Measurements from ENCODE around the gene NASP. TPM values are rescaled to one million over a fixed set of nuclear protein-coding genes. Genes with fewer than 3 reads are reported as not detected.

Gene NASP
- total RNA-seq, 5 donors from 2014 or later (not counting 1 experiment from before 2014, with no cell fraction given), result 64.6 to 145 (median 74.7) TPM

DNA sequence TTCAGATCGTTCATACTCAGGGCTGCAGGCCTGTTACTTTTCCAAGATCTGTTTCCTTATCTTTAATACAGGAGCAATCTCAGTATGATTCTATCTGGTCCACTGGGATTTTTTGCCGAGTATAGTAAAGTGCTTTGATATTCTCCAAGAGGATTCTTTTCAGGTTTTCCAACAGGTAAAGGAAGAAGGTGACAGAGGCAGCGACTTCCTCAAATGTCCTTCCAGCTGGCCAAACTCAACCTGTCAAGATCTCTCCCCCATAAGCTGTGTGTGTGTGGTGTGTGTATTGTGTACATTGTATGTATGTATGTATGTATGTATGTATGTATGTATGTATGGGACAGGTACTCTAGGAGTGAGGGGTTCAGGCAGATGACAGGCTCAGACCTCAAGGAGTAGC is 32.2 kb upstream of the NASP start:
- WGBS (ENCODE audit: insufficient coverage), result no CpG with 5 or more reads among the region's 3 CpGs
- peak overlapping the region; percentile 71 to 90 for H3K4me3 ChIP-seq (ENCODE audit: control insufficient read depth in 1 of 2, extremely low read depth in 1 of 2, low read length in 1 of 2)
- no peaks in the 10 kb centered on the region for H3K9me3 ChIP-seq
- H3K36me3 ChIP-seq (ENCODE audit: control insufficient read depth in 2 of 2, extremely low read depth in 1 of 2, insufficient read depth in 1 of 2, low read length in 1 of 2), result peaks cover 0 to 5% of the 10 kb centered on the region in 2 donors
- POLR2A ChIA-PET, result interaction anchor here in 1 of 2 donors (0.8 to 1.0 kb wide), 2 partner anchors 30 to 33 kb away, joined by 3 to 4 read pairs; partner anchors contain the start of gene PRDX1
- Mint-ChIP-seq H3K36me3 (peaks cover 9% of the 10 kb centered on the region), H3K27ac (peak overlapping the region; percentile 92 to 96), H3K27me3 (no peaks in the 10 kb centered on the region), H3K4me1 (peaks cover 19 to 23% (median 22%) of the 10 kb centered on the region in 3 donors), H3K4me3 (peak overlapping the region; percentile 93 to 97 (median 94)), H3K9me3 (no peaks in the 10 kb centered on the region)
- H3K27ac ChIP-seq (ENCODE audit: low read length), result peak overlapping the region; percentile 76
- ATAC-seq (replicated peaks in 1 of 4) (no peak), DNase-seq (no peak)
- H3K4me1 ChIP-seq (ENCODE audit: control insufficient read depth in 1 of 2, extremely low read depth in 1 of 2, insufficient read depth in 2 of 2, low read length in 2 of 2), result peaks cover 9 to 25% of the 10 kb centered on the region in 2 experiments
- CTCF ChIA-PET, result interaction anchor here in 1 of 2 donors (0.7 to 1.4 kb wide), 7 partner anchors 14 to 39 kb away, joined by 3 to 11 read pairs (median 3); partner anchors contain the start of gene PRDX1
- H3K27me3 ChIP-seq (replicated peaks in 1 of 2; ENCODE audit: control insufficient read depth in 2 of 2, extremely low read depth in 1 of 2, insufficient read depth in 2 of 2, low read length in 1 of 2), result no peaks in the 10 kb centered on the region

- DNase-seq (peak in 1 of 35 experiments; percentile 17), ATAC-seq (replicated peaks in 1 of 4) (no peak)
- peak overlapping the region; percentile 22 to 94 (median 29) for H3K4me3 Mint-ChIP-seq
- peaks cover 19 to 24% (median 23%) of the 10 kb centered on the region in 3 donors for H3K4me1 Mint-ChIP-seq
- H3K9me3 Mint-ChIP-seq, result no peaks in the 10 kb centered on the region
- Histone ChIP-seq H3K27ac (ENCODE audit: low read length) (no peak overlapping the region), H3K27me3 (replicated peaks in 1 of 2; ENCODE audit: control insufficient read depth in 2 of 2, extremely low read depth in 1 of 2, insufficient read depth in 2 of 2, low read length in 1 of 2) (no peaks in the 10 kb centered on the region), H3K4me1 (ENCODE audit: control insufficient read depth in 1 of 2, extremely low read depth in 1 of 2, insufficient read depth in 2 of 2, low read length in 2 of 2) (peaks cover 9 to 25% of the 10 kb centered on the region in 2 experiments), H3K4me3 (ENCODE audit: control insufficient read depth in 1 of 2, extremely low read depth in 1 of 2, low read length in 1 of 2) (no peak overlapping the region), H3K9me3 (no peaks in the 10 kb centered on the region), H3K36me3 (ENCODE audit: control insufficient read depth in 2 of 2, extremely low read depth in 1 of 2, insufficient read depth in 1 of 2, low read length in 1 of 2) (peaks cover 0 to 5% of the 10 kb centered on the region in 2 donors)
- WGBS (ENCODE audit: insufficient coverage), result no CpG with 5 or more reads among the region's 1 CpG
- H3K36me3 Mint-ChIP-seq, result peaks cover 9% of the 10 kb centered on the region
- no peak overlapping the region for H3K27ac Mint-ChIP-seq
- H3K27me3 Mint-ChIP-seq, result no peaks in the 10 kb centered on the region
- ChIA-PET POLR2A (no interaction called here), CTCF (no interaction called here)
Observed at GRCh38 chr1:45552331-45552730, 31.5 kb upstream of the NASP start.

DNA sequence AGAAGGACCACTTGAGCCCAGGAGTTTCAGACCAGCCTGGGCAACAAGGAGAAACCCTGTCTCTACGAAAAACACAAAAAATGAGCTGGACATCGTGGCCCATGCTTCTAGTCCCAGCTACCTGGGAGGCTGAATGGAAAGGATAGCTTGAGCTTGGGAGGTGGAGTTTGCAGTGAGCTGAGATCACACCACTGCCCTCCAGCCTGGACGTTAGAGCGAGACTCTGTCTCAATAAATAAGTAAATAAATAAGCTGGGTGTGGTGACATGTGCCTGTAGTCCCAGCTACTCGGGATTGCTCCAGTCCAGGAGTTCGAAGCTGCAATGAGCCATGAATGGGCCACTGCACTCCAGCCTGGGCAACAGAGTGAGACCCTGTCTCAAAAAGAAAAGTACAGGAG is 29.6 kb upstream of the NASP start:
- H3K27ac ChIP-seq (ENCODE audit: low read length), result no peak overlapping the region
- H3K27ac Mint-ChIP-seq, result no peak overlapping the region
- peaks cover 0 to 5% of the 10 kb centered on the region in 2 donors for H3K36me3 ChIP-seq (ENCODE audit: control insufficient read depth in 2 of 2, extremely low read depth in 1 of 2, insufficient read depth in 1 of 2, low read length in 1 of 2)
- DNase-seq, result no peak
- peaks cover 9 to 25% of the 10 kb centered on the region in 2 experiments for H3K4me1 ChIP-seq (ENCODE audit: control insufficient read depth in 1 of 2, extremely low read depth in 1 of 2, insufficient read depth in 2 of 2, low read length in 2 of 2)
- peaks cover 23 to 30% (median 27%) of the 10 kb centered on the region in 3 donors for H3K4me1 Mint-ChIP-seq
- POLR2A ChIA-PET, result no interaction called here
- CTCF ChIA-PET, result interaction anchor here (0.7 to 1.2 kb wide), 3 partner anchors 10 to 15 kb away, joined by 3 to 4 read pairs (median 3); no protein-coding TSS in a partner anchor
- H3K9me3 Mint-ChIP-seq, result no peaks in the 10 kb centered on the region
- WGBS (ENCODE audit: insufficient coverage), result 97% methylated on average over 4 of the region's 6 CpGs
- no peaks in the 10 kb centered on the region for H3K27me3 Mint-ChIP-seq
- no peak for ATAC-seq (replicated peaks in 1 of 4)
- no peaks in the 10 kb centered on the region for H3K9me3 ChIP-seq
- no peaks in the 10 kb centered on the region for H3K27me3 ChIP-seq (replicated peaks in 1 of 2; ENCODE audit: control insufficient read depth in 2 of 2, extremely low read depth in 1 of 2, insufficient read depth in 2 of 2, low read length in 1 of 2)
- peaks cover 9% of the 10 kb centered on the region for H3K36me3 Mint-ChIP-seq
- no peak overlapping the region for H3K4me3 ChIP-seq (ENCODE audit: control insufficient read depth in 1 of 2, extremely low read depth in 1 of 2, low read length in 1 of 2)
- H3K4me3 Mint-ChIP-seq, result no peak overlapping the region

DNA sequence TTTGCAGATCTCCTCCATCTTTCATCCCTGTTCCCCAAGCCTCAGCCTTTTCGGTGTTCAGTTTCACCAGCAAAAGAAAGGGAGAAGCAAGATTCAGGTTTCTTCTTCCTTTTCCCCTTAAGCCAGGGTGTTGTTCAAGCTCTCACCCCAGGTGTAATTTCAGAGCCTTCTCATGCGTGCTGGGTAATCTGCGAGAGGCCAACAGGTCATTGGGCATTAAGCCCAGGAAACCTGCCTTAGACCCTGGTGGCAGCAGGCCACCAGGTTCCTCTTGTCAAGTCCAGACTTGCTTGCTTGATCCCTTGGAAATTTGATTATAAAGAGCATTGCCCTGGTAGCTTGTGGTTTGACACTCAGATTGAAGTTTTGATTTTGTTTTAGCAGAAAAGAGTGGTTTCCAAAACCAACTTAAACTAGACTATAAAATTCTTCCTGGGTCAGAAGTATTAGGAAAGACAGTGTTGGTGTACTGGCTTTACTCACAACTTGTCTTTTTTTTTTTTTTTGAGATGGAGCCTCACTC is 26.4 kb upstream of the NASP start:
- WGBS (ENCODE audit: insufficient coverage), result 100% methylated on average over 2 of the region's 3 CpGs

DNA sequence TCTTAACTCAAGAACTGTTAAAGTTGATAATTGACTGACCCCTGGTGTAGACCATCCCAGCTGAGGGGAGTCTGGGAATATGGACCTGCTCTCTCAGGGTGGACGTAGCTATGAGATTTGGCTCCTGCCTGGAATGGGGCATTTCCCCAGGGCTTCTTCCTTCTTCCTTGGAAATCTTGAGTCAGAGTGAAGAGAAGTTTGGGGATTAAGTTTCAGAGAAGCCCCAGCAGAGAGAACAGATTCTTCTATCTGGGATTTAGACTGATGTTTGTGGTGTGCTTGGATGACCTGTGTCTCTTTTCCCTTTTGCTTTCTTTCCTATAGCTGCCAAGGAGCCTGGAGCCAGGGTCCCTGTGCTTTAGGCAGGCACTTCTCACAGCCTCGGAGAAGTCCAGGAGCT is 20.0 kb upstream of the NASP start:
- Histone ChIP-seq H3K27me3 (replicated peaks in 1 of 2; ENCODE audit: control insufficient read depth in 2 of 2, extremely low read depth in 1 of 2, insufficient read depth in 2 of 2, low read length in 1 of 2) (no peaks in the 10 kb centered on the region), H3K4me1 (ENCODE audit: control insufficient read depth in 1 of 2, extremely low read depth in 1 of 2, insufficient read depth in 2 of 2, low read length in 2 of 2) (no peaks in the 10 kb centered on the region), H3K4me3 (ENCODE audit: control insufficient read depth in 1 of 2, extremely low read depth in 1 of 2, low read length in 1 of 2) (no peak overlapping the region), H3K27ac (ENCODE audit: low read length) (no peak overlapping the region), H3K9me3 (no peaks in the 10 kb centered on the region), H3K36me3 (ENCODE audit: control insufficient read depth in 2 of 2, extremely low read depth in 1 of 2, insufficient read depth in 1 of 2, low read length in 1 of 2) (peaks cover 13 to 31% of the 10 kb centered on the region in 2 donors)
- no peaks in the 10 kb centered on the region for H3K9me3 Mint-ChIP-seq
- no peak for DNase-seq
- H3K36me3 Mint-ChIP-seq, result peaks cover 35% of the 10 kb centered on the region
- WGBS (ENCODE audit: insufficient coverage), result 100% methylated on average over 2 of the region's 2 CpGs
- no peak overlapping the region for H3K4me3 Mint-ChIP-seq
- ATAC-seq (replicated peaks in 1 of 4), result no peak
- CTCF ChIA-PET, result interaction anchor here in 1 of 2 donors (0.5 to 0.6 kb wide), 2 partner anchors 10 to 199 kb away, joined by 3 to 4 read pairs; no protein-coding TSS in a partner anchor
- H3K27me3 Mint-ChIP-seq, result no peaks in the 10 kb centered on the region
- peaks cover 1 to 3% (median 2%) of the 10 kb centered on the region in 3 donors for H3K4me1 Mint-ChIP-seq
- H3K27ac Mint-ChIP-seq, result no peak overlapping the region
- POLR2A ChIA-PET, result interaction anchor here in 1 of 2 donors (0.8 kb wide), 1 partner anchor 42 kb away, joined by 3 read pairs; the partner anchor contains the start of gene PRDX1

More for the DNA sequence above, 26.4 kb upstream of the NASP start:
- Mint-ChIP-seq H3K9me3 (no peaks in the 10 kb centered on the region), H3K36me3 (peaks cover 18% of the 10 kb centered on the region), H3K4me1 (peaks cover 8 to 15% (median 9%) of the 10 kb centered on the region in 3 donors), H3K27me3 (no peaks in the 10 kb centered on the region), H3K4me3 (no peak overlapping the region), H3K27ac (no peak overlapping the region)
- Histone ChIP-seq H3K4me1 (ENCODE audit: control insufficient read depth in 1 of 2, extremely low read depth in 1 of 2, insufficient read depth in 2 of 2, low read length in 2 of 2) (peaks cover 0 to 3% of the 10 kb centered on the region in 2 experiments), H3K27ac (ENCODE audit: low read length) (no peak overlapping the region), H3K4me3 (ENCODE audit: control insufficient read depth in 1 of 2, extremely low read depth in 1 of 2, low read length in 1 of 2) (no peak overlapping the region), H3K27me3 (replicated peaks in 1 of 2; ENCODE audit: control insufficient read depth in 2 of 2, extremely low read depth in 1 of 2, insufficient read depth in 2 of 2, low read length in 1 of 2) (no peaks in the 10 kb centered on the region), H3K9me3 (no peaks in the 10 kb centered on the region), H3K36me3 (ENCODE audit: control insufficient read depth in 2 of 2, extremely low read depth in 1 of 2, insufficient read depth in 1 of 2, low read length in 1 of 2) (peaks cover 8 to 11% of the 10 kb centered on the region in 2 donors)
- ATAC-seq (replicated peaks in 1 of 4), result no peak
- ChIA-PET CTCF (interaction anchor here (0.5 to 0.7 kb wide), 2 partner anchors 36 to 42 kb away, joined by 3 read pairs; partner anchors contain the start of gene PRDX1 (in 1 of the 2)), POLR2A (no interaction called here)
- no peak for DNase-seq

DNA sequence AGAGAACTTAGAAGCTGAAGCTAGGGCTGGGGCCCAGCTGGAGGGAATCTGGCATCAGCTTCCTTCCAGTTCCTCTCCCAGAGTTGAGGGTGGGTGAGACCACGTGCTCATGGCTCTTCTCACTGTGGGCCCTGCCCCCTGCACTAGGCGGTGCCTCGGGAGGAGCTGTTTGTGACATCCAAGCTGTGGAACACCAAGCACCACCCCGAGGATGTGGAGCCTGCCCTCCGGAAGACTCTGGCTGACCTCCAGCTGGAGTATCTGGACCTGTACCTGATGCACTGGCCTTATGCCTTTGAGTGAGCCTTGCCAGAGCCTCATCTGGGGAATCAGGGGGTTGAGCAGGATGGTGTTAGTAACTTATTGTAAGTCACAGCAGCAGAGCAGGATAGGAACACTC is 17.1 kb upstream of the NASP start:
- no peaks in the 10 kb centered on the region for H3K27me3 Mint-ChIP-seq
- peaks cover 29% of the 10 kb centered on the region for H3K36me3 Mint-ChIP-seq
- no peaks in the 10 kb centered on the region for H3K9me3 Mint-ChIP-seq
- H3K27ac Mint-ChIP-seq, result no peak overlapping the region
- no peaks in the 10 kb centered on the region for H3K27me3 ChIP-seq (replicated peaks in 1 of 2; ENCODE audit: control insufficient read depth in 2 of 2, extremely low read depth in 1 of 2, insufficient read depth in 2 of 2, low read length in 1 of 2)
- peaks cover 10 to 38% of the 10 kb centered on the region in 2 donors for H3K36me3 ChIP-seq (ENCODE audit: control insufficient read depth in 2 of 2, extremely low read depth in 1 of 2, insufficient read depth in 1 of 2, low read length in 1 of 2)
- no peak overlapping the region for H3K4me3 ChIP-seq (ENCODE audit: control insufficient read depth in 1 of 2, extremely low read depth in 1 of 2, low read length in 1 of 2)
- no peaks in the 10 kb centered on the region for H3K4me1 Mint-ChIP-seq
- H3K4me1 ChIP-seq (ENCODE audit: control insufficient read depth in 1 of 2, extremely low read depth in 1 of 2, insufficient read depth in 2 of 2, low read length in 2 of 2), result no peaks in the 10 kb centered on the region
- no peak overlapping the region for H3K4me3 Mint-ChIP-seq
- ChIA-PET CTCF (interaction anchor here in 1 of 2 donors (1.8 kb wide), 1 partner anchor 53 kb away, joined by 5 read pairs; no protein-coding TSS in a partner anchor), POLR2A (no interaction called here)
- ATAC-seq (replicated peaks in 1 of 4) (no peak), DNase-seq (no peak)
- 81% methylated on average over 5 of the region's 5 CpGs for WGBS (ENCODE audit: insufficient coverage)
- no peaks in the 10 kb centered on the region for H3K9me3 ChIP-seq
- no peak overlapping the region for H3K27ac ChIP-seq (ENCODE audit: low read length)

All from T-cell (primary cell).